GM19463 (cell line): ENCODE results near the gene OTULIN.
A peak's percentile ranks its signal among the peaks of the same experiment; 100 is the strongest.

ENCODE experiments used
- ATAC-seq: cut with Tn5 transposase; IDR thresholded peaks from one replicate; pipeline ENCODE4 v1.9.1; 2021; ENCODE audit warnings: mild to moderate bottlenecking, moderate library complexity; ENCODE audit not compliant: unreplicated experiment

The OTULIN gene

GRCh38 chr5:14667770-14668169 lies 3.3 kb downstream of the OTULIN start:
- no peak for ATAC-seq

- ATAC-seq = peak; percentile 8
Observed at GRCh38 chr5:14668181-14668591, 3.7 kb downstream of the OTULIN start.

- ATAC-seq = no peak
Observed at GRCh38 chr5:14669415-14669814, 4.9 kb downstream of the OTULIN start.

- no peak for ATAC-seq
Observed at GRCh38 chr5:14669975-14670374, 5.5 kb downstream of the OTULIN start.

- peak; percentile 18 for ATAC-seq
Observed at GRCh38 chr5:14671414-14671813, 6.9 kb downstream of the OTULIN start.

- ATAC-seq = no peak
Observed at GRCh38 chr5:14672082-14672481, 7.6 kb downstream of the OTULIN start.

GRCh38 chr5:14672484-14673394 lies 8.2 kb downstream of the OTULIN start:
- no peak for ATAC-seq

GRCh38 chr5:14673443-14673842 lies 8.9 kb downstream of the OTULIN start:
- ATAC-seq = no peak

- ATAC-seq = no peak
Observed at GRCh38 chr5:14674983-14675854, 10.7 kb downstream of the OTULIN start.

GRCh38 chr5:14675865-14676300 lies 11.4 kb downstream of the OTULIN start:
- peak; percentile 45 for ATAC-seq

GRCh38 chr5:14676320-14676719 lies 11.8 kb downstream of the OTULIN start:
- peak; percentile 47 for ATAC-seq

GRCh38 chr5:14678773-14679334 lies 14.3 kb downstream of the OTULIN start:
- ATAC-seq = no peak

GRCh38 chr5:14679595-14679994 lies 15.1 kb downstream of the OTULIN start:
- ATAC-seq = no peak

GRCh38 chr5:14681236-14681752 lies 16.8 kb downstream of the OTULIN start:
- ATAC-seq = no peak

- ATAC-seq = no peak
Observed at GRCh38 chr5:14683906-14684455, 19.5 kb downstream of the OTULIN start.

- ATAC-seq = no peak
Observed at GRCh38 chr5:14684757-14685156, 20.2 kb downstream of the OTULIN start.

GRCh38 chr5:14685757-14686156 lies 21.2 kb downstream of the OTULIN start:
- ATAC-seq = peak; percentile 97

GRCh38 chr5:14686517-14686916 lies 22.0 kb downstream of the OTULIN start:
- ATAC-seq = no peak

GRCh38 chr5:14687023-14687665 lies 22.6 kb downstream of the OTULIN start:
- no peak for ATAC-seq

GRCh38 chr5:14693070-14693469 lies 28.6 kb downstream of the OTULIN start:
- no peak for ATAC-seq
